K562 (cell line): ENCODE data around the gene B3GLCT. TPM values are rescaled to one million over a fixed set of nuclear protein-coding genes. Genes with fewer than 3 reads are reported as not detected.

Experiments used
- ATAC-seq: fragments of 200-7000 bp; cut with Tn5 transposase; 3 replicates; pipeline ENCODE4 v1.9.1; 2020; ENCODE audit warnings: moderate library complexity
- BruUV-seq: library from RNA; stranded (reverse); fragments of 400-500 nt; replicated peaks from 2 replicates; lab custom pipeline; 2021; lab: Mats Ljungman, UMichigan
- CTCF ChIA-PET: fragments of 300-600 bp; formaldehyde crosslinking; extraction: SDS; loops from one replicate; lab custom pipeline; 2021; ENCODE audit warnings: low intra/inter-chr PET ratio; lab: Yijun Ruan, JAX
- POLR2A ChIA-PET: fragments of 300-600, 350-650 bp; sonication (Branson Sonifier 250); formaldehyde crosslinking; extraction: SDS; loops from one replicate; lab custom pipeline; 2021; ENCODE audit warnings: antibody characterized with exemption, inconsistent platforms; lab: Yijun Ruan, JAX
- DNase-seq, 4 experiments: peaks; one replicate each; pipeline versions ENCODE4 v3.0.0 to v3.0.0-alpha.2; 2011 to 2018; ENCODE audit warnings: low spot score in 3 of 4, mixed read lengths in 3 of 4; ENCODE audit errors: extremely low read depth in 1 of 4
- FAIRE-seq: peaks from 2 replicates; lab custom pipeline; 2011; peaks lifted over from hg19 to GRCh38; lab: Jason Lieb, UNC
- H2AFZ ChIP-seq: 2 replicates; pipeline ENCODE4 v1.6.0; 2011; ENCODE audit warnings: low read depth, low read length, control low read depth, inconsistent platforms
- H3K27ac ChIP-seq: fragments of 200-600 bp; 3 replicates; pipeline ENCODE4 v1.8.0; 2011; ENCODE audit warnings: low read depth, mild to moderate bottlenecking, control low read depth, inconsistent platforms, low read length, moderate library complexity, mixed read lengths; ENCODE audit errors: extremely low read depth
- H3K27me3 ChIP-seq, 2 experiments: fragments of 300-600 bp in 1 of 2; 2 replicates in 1 of 2; 3 replicates in 1 of 2; pipeline versions ENCODE4 v1.6.0 to v1.8.0; 2011; ENCODE audit warnings: inconsistent platforms in 2 of 2, low read length in 2 of 2, mild to moderate bottlenecking in 1 of 2, mixed read lengths in 1 of 2, moderate library complexity in 1 of 2; ENCODE audit not compliant: control insufficient read depth in 2 of 2, insufficient read depth in 2 of 2
- H3K36me3 ChIP-seq: fragments of 300-600 bp; 3 replicates; pipeline ENCODE4 v1.8.0; 2011; ENCODE audit warnings: mild to moderate bottlenecking, low read length, inconsistent platforms; ENCODE audit not compliant: control insufficient read depth, insufficient read depth
- H3K4me1 ChIP-seq, 2 experiments: fragments of 200-600 bp in 1 of 2; replicated peaks in 1 of 2; 2 replicates in 1 of 2; 3 replicates in 1 of 2; pipeline versions ENCODE4 v1.5.1 to v1.8.0; 2011; ENCODE audit warnings: inconsistent platforms in 2 of 2, low read length in 2 of 2, mild to moderate bottlenecking in 1 of 2, mixed read lengths in 1 of 2, moderate library complexity in 1 of 2; ENCODE audit not compliant: control insufficient read depth in 2 of 2, insufficient read depth in 2 of 2
- H3K4me2 ChIP-seq: 2 replicates; pipeline ENCODE4 v1.6.1; 2011; ENCODE audit warnings: low read length, control low read depth, inconsistent platforms, mixed read lengths; ENCODE audit not compliant: insufficient read depth
- H3K4me3 ChIP-seq: fragments of 200-600 bp; sonication (generic), shearing (Covaris generic); 2 replicates; pipeline ENCODE4 v1.5.1; 2016; ENCODE audit warnings: control low read depth, inconsistent platforms
- H3K79me2 ChIP-seq: fragments of 200-600 bp; 3 replicates; pipeline ENCODE4 v1.8.0; 2011; ENCODE audit warnings: low read length, inconsistent platforms; ENCODE audit not compliant: control insufficient read depth, insufficient read depth
- H3K9ac ChIP-seq, 2 experiments: 2 replicates each; pipeline versions ENCODE4 v1.6.0 to v1.6.1; 2011; ENCODE audit warnings: low read depth in 2 of 2, low read length in 2 of 2, control low read depth in 1 of 2, inconsistent platforms in 1 of 2, mild to moderate bottlenecking in 1 of 2, mixed read lengths in 1 of 2; ENCODE audit not compliant: insufficient read depth in 1 of 2
- H3K9me1 ChIP-seq: one replicate; pipeline ENCODE4 v1.6.0; 2011; ENCODE audit warnings: inconsistent platforms, mild to moderate bottlenecking, low read length, moderate library complexity; ENCODE audit not compliant: control insufficient read depth, insufficient read depth
- H3K9me3 ChIP-seq: replicated peaks from 2 replicates; pipeline ENCODE4 v1.5.1; 2011; ENCODE audit warnings: low read depth, low read length, inconsistent platforms; ENCODE audit not compliant: control insufficient read depth, insufficient read depth
- H4K20me1 ChIP-seq: replicated peaks from 2 replicates; pipeline ENCODE4 v1.6.1; 2011; ENCODE audit warnings: low read length, inconsistent platforms, mixed read lengths; ENCODE audit not compliant: control insufficient read depth, insufficient read depth
- GABPB1 ChIP-seq: sonication (generic); formaldehyde crosslinking; IDR thresholded peaks from 2 replicates; pipeline ENCODE4 v1.8.0; 2022; ENCODE audit warnings: mild to moderate bottlenecking, missing genetic modification reagents
- GATAD2A ChIP-seq: fragments of 450-650 bp; IDR thresholded peaks from 2 replicates; pipeline ENCODE4 v1.6.1; 2017
- ILF3 ChIP-seq: fragments of 450-650 bp; IDR thresholded peaks from 2 replicates; pipeline ENCODE4 v1.6.1; 2018; ENCODE audit warnings: antibody characterized with exemption, mild to moderate bottlenecking, moderate library complexity, borderline replicate concordance
- MAFK ChIP-seq: IDR thresholded peaks from 2 replicates; pipeline ENCODE4 v1.6.1; 2011; ENCODE audit warnings: low read length, improper control_type of control experiment
- NCOA6 ChIP-seq: fragments of 450-650 bp; IDR thresholded peaks from 2 replicates; pipeline ENCODE4 v1.6.1; 2017; ENCODE audit warnings: mild to moderate bottlenecking
- SRF ChIP-seq, 2 experiments: fragments of 250-450, 450-650 bp in 1 of 2; sonication (Bioruptor Pico) in 1 of 2; sonication (generic) in 1 of 2; formaldehyde crosslinking; IDR thresholded peaks; 2 replicates each; pipeline versions ENCODE4 v1.5.0 to v1.5.1; 2020 to 2022; ENCODE audit warnings: mild to moderate bottlenecking in 1 of 2, missing genetic modification reagents in 1 of 2
- TCF3 ChIP-seq: sonication (generic); formaldehyde crosslinking; IDR thresholded peaks from 2 replicates; pipeline ENCODE4 v1.4.0; 2020; ENCODE audit warnings: mild to moderate bottlenecking, missing genetic modification reagents
- THAP7 ChIP-seq: fragments of 250-450 bp; sonication (Bioruptor Pico); IDR thresholded peaks from 2 replicates; pipeline ENCODE4 v1.5.0; 2021
- in situ Hi-C: fragments of 300-500 bp; cut with MboI; formaldehyde crosslinking; loops from 4 replicates; pipeline ENCODE4 v1.15.0; 2018; ENCODE audit warnings: inconsistent platforms, mixed read lengths
- intact Hi-C: fragments of 100-400 bp; cut with micrococcal nuclease; formaldehyde crosslinking; loops from 2 replicates; pipeline ENCODE4 v1.14.2; 2022
- polyA plus RNA-seq, 8 experiments: library from polyadenylated mRNA; depleted of rRNA in 4 of 8; stranded (reverse) in 5 of 8; unstranded in 3 of 8; fragments of >200 nt; fragmentation: Nextera tagmentation in 2 of 8; fragmentation: Illumina TruSeq in 1 of 8; extraction: Ambion mirVana in 2 of 8; extraction: Trizol in 1 of 8; gene quantifications; 2 replicates each; pipeline versions ENCODE4 v1.2.1 to v1.2.3, GENCODE V29; 2011 to 2014; ENCODE audit warnings: inconsistent platforms in 1 of 8, missing spikeins in 1 of 8
- total RNA-seq, 7 experiments: library from RNA; depleted of rRNA in 6 of 7; stranded (reverse); fragments of >200 nt in 6 of 7; fragmentation: Illumina TruSeq in 2 of 7; extraction: Trizol in 2 of 7; gene quantifications; 2 replicates each; pipeline versions ENCODE4 v1.2.1 to v1.2.3, GENCODE V29; 2011 to 2021; ENCODE audit warnings: low replicate concordance in 1 of 7
- TF ChIP-seq, protein P1 (sequence below): fragments of 450-650 bp; IDR thresholded peaks from 2 replicates; pipeline ENCODE4 v1.6.1; 2016; ENCODE audit warnings: low read depth
- TF ChIP-seq, protein P2 (sequence below): fragments of 450-650 bp; IDR thresholded peaks from 2 replicates; pipeline ENCODE4 v1.7.1; 2018; ENCODE audit warnings: mild to moderate bottlenecking, low read depth; ENCODE audit not compliant: partially characterized antibody

Gene B3GLCT
- total and polyA plus RNA-seq, 9 of the 15 experiments (the other 6 are each of a cell fraction or from before 2014, with no cell fraction given), result 1.1 to 5.1 (median 2.9) TPM

- BruUV-seq, result no TSS peak
- no peak overlapping the region for H3K9ac ChIP-seq
- H3K9me3 ChIP-seq, result no peaks in the 10 kb centered on the region
- FAIRE-seq, result no peak
- H3K79me2 ChIP-seq, result no peaks in the 10 kb centered on the region
- no peak overlapping the region for H3K4me2 ChIP-seq
- no peaks in the 10 kb centered on the region for H3K9me1 ChIP-seq
- ATAC-seq, result no peak
- H4K20me1 ChIP-seq, result no peaks in the 10 kb centered on the region
- POLR2A ChIA-PET, result no interaction called here
- intact Hi-C loops (no loop called here), in situ Hi-C loops (loop anchor here (25.0 kb wide), 1 partner anchor 510 kb away; the partner anchor contains the start of gene RXFP2)
- no peak overlapping the region for H2AFZ ChIP-seq
- no peaks in the 10 kb centered on the region for H3K27me3 ChIP-seq
- H3K4me1 ChIP-seq, result no peaks in the 10 kb centered on the region
- CTCF ChIA-PET, result no interaction called here
- DNase-seq, result no peak
- no peak overlapping the region for H3K27ac ChIP-seq
- no peak overlapping the region for H3K4me3 ChIP-seq
- no peaks in the 10 kb centered on the region for H3K36me3 ChIP-seq
- TF ChIP-seq, protein P1, sequence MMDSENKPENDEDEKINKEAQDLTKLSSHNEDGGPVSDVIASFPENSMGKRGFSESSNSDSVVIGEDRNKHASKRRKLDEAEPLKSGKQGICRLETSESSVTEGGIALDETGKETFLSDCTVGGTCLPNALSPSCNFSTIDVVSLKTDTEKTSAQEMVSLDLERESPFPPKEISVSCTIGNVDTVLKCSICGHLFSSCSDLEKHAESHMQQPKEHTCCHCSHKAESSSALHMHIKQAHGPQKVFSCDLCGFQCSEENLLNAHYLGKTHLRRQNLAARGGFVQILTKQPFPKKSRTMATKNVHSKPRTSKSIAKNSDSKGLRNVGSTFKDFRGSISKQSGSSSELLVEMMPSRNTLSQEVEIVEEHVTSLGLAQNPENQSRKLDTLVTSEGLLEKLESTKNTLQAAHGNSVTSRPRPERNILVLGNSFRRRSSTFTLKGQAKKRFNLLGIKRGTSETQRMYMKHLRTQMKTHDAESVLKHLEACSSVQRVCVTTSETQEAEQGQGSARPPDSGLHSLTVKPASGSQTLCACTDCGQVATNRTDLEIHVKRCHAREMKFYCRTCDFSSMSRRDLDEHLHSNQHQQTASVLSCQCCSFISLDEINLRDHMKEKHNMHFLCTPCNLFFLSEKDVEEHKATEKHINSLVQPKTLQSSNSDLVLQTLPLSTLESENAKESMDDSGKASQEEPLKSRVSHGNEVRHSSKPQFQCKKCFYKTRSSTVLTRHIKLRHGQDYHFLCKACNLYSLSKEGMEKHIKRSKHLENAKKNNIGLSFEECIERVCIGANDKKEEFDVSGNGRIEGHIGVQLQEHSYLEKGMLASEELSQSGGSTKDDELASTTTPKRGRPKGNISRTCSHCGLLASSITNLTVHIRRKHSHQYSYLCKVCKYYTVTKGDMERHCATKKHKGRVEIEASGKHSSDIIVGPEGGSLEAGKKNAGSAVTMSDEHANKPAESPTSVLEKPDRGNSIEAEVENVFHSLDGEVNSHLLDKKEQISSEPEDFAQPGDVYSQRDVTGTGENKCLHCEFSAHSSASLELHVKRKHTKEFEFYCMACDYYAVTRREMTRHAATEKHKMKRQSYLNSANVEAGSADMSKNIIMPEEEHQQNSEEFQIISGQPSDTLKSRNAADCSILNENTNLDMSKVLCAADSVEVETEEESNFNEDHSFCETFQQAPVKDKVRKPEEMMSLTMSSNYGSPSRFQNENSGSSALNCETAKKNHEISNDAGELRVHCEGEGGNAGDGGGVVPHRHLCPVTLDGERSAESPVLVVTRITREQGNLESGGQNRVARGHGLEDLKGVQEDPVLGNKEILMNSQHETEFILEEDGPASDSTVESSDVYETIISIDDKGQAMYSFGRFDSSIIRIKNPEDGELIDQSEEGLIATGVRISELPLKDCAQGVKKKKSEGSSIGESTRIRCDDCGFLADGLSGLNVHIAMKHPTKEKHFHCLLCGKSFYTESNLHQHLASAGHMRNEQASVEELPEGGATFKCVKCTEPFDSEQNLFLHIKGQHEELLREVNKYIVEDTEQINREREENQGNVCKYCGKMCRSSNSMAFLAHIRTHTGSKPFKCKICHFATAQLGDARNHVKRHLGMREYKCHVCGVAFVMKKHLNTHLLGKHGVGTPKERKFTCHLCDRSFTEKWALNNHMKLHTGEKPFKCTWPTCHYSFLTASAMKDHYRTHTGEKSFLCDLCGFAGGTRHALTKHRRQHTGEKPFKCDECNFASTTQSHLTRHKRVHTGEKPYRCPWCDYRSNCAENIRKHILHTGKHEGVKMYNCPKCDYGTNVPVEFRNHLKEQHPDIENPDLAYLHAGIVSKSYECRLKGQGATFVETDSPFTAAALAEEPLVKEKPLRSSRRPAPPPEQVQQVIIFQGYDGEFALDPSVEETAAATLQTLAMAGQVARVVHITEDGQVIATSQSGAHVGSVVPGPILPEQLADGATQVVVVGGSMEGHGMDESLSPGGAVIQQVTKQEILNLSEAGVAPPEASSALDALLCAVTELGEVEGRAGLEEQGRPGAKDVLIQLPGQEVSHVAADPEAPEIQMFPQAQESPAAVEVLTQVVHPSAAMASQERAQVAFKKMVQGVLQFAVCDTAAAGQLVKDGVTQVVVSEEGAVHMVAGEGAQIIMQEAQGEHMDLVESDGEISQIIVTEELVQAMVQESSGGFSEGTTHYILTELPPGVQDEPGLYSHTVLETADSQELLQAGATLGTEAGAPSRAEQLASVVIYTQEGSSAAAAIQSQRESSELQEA, result no peak
- TF ChIP-seq ILF3 (no peak), GATAD2A (no peak), TCF3 (CRISPR knock-in tag) (no peak), MAFK (no peak), NCOA6 (no peak), THAP7 (CRISPR knock-in tag) (no peak), SRF (CRISPR knock-in tag; IDR thresholded peaks at IDR 0.05) (no peak), GABPB1 (CRISPR knock-in tag) (no peak)
- TF ChIP-seq, protein P2, sequence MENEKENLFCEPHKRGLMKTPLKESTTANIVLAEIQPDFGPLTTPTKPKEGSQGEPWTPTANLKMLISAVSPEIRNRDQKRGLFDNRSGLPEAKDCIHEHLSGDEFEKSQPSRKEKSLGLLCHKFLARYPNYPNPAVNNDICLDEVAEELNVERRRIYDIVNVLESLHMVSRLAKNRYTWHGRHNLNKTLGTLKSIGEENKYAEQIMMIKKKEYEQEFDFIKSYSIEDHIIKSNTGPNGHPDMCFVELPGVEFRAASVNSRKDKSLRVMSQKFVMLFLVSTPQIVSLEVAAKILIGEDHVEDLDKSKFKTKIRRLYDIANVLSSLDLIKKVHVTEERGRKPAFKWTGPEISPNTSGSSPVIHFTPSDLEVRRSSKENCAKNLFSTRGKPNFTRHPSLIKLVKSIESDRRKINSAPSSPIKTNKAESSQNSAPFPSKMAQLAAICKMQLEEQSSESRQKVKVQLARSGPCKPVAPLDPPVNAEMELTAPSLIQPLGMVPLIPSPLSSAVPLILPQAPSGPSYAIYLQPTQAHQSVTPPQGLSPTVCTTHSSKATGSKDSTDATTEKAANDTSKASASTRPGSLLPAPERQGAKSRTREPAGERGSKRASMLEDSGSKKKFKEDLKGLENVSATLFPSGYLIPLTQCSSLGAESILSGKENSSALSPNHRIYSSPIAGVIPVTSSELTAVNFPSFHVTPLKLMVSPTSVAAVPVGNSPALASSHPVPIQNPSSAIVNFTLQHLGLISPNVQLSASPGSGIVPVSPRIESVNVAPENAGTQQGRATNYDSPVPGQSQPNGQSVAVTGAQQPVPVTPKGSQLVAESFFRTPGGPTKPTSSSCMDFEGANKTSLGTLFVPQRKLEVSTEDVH, result no peak
These were observed 27.3 kb downstream of the B3GLCT start for GRCh38 chr13:31227063-31227462.
